GM18498 (cell line): Measurements from ENCODE around the gene HLA-DPB1.
A peak's percentile ranks its signal among the peaks of the same experiment; 100 is the strongest.

ENCODE experiments used
- ATAC-seq: cut with Tn5 transposase; IDR thresholded peaks from one replicate; pipeline ENCODE4 v1.9.1; 2021; ENCODE audit warnings: mild to moderate bottlenecking, moderate library complexity; ENCODE audit not compliant: unreplicated experiment

The HLA-DPB1 gene

GRCh38 chr6:33070909-33071308 lies 4.9 kb upstream of the HLA-DPB1 start:
- ATAC-seq = no peak

- no peak for ATAC-seq
Measured at GRCh38 chr6:33071569-33071968, 4.2 kb upstream of the HLA-DPB1 start.

GRCh38 chr6:33072508-33073100 lies 3.2 kb upstream of the HLA-DPB1 start:
- ATAC-seq = no peak

- peak; percentile 74 for ATAC-seq
Measured at GRCh38 chr6:33073431-33073871, 2.3 kb upstream of the HLA-DPB1 start, which contains the start of gene HLA-DPA1. TSS of gene HLA-DPA1 (minus strand) at chr6:33073649.

GRCh38 chr6:33075208-33075567 lies 602 bp upstream of the HLA-DPB1 start:
- peak; percentile 7 for ATAC-seq

GRCh38 chr6:33076406-33076934 lies 680 bp downstream of the HLA-DPB1 start:
- no peak for ATAC-seq

GRCh38 chr6:33077908-33078307 lies 2.1 kb downstream of the HLA-DPB1 start:
- no peak for ATAC-seq

- no peak for ATAC-seq
Measured at GRCh38 chr6:33078442-33078841, 2.7 kb downstream of the HLA-DPB1 start.

- ATAC-seq = no peak
Measured at GRCh38 chr6:33078919-33079521, 3.2 kb downstream of the HLA-DPB1 start.

- ATAC-seq = no peak
Measured at GRCh38 chr6:33079580-33079979, 3.8 kb downstream of the HLA-DPB1 start.

- ATAC-seq = no peak
Measured at GRCh38 chr6:33080127-33081089, 4.6 kb downstream of the HLA-DPB1 start.

- no peak for ATAC-seq
Measured at GRCh38 chr6:33081098-33081824, 5.5 kb downstream of the HLA-DPB1 start.

- ATAC-seq = no peak
Measured at GRCh38 chr6:33082702-33083101, 6.9 kb downstream of the HLA-DPB1 start.

- no peak for ATAC-seq
Measured at GRCh38 chr6:33085627-33086026, 9.8 kb downstream of the HLA-DPB1 start.

GRCh38 chr6:33088258-33088930 lies 12.6 kb downstream of the HLA-DPB1 start:
- no peak for ATAC-seq

GRCh38 chr6:33088931-33089620 lies 13.3 kb downstream of the HLA-DPB1 start:
- ATAC-seq = no peak

- ATAC-seq = no peak
Measured at GRCh38 chr6:33091957-33092356, 16.2 kb downstream of the HLA-DPB1 start.

- ATAC-seq = no peak
Measured at GRCh38 chr6:33092385-33092784, 16.6 kb downstream of the HLA-DPB1 start.

GRCh38 chr6:33093855-33094254 lies 18.1 kb downstream of the HLA-DPB1 start:
- ATAC-seq = no peak

- no peak for ATAC-seq
Measured at GRCh38 chr6:33095681-33096080, 19.9 kb downstream of the HLA-DPB1 start.
